T47D (cell line): ENCODE data around the gene CAPN15.
"Not testable (repeated sequence)": the region's sequence is repeated elsewhere in the genome, so short reads cannot be mapped to it uniquely, and the experiment has no call there.

ENCODE experiments used
- DNase-seq, 2 experiments: peaks; one replicate each; pipeline versions ENCODE4 v3.0.0 to v3.0.0-alpha.2; 2011 to 2012; ENCODE audit warnings: low read depth in 1 of 2, low spot score in 1 of 2
- JUND ChIP-seq: IDR thresholded peaks from 2 replicates; pipeline ENCODE4 v1.6.1; 2012; ENCODE audit warnings: low read depth
- in situ Hi-C: cut with HindIII; loops from 2 replicates; pipeline ENCODE4 v1.10.0; 2016; ENCODE audit warnings: low sequenced_read_pairs, low pct_unique_long_range_greater_than_20kb

The CAPN15 gene

DNA sequence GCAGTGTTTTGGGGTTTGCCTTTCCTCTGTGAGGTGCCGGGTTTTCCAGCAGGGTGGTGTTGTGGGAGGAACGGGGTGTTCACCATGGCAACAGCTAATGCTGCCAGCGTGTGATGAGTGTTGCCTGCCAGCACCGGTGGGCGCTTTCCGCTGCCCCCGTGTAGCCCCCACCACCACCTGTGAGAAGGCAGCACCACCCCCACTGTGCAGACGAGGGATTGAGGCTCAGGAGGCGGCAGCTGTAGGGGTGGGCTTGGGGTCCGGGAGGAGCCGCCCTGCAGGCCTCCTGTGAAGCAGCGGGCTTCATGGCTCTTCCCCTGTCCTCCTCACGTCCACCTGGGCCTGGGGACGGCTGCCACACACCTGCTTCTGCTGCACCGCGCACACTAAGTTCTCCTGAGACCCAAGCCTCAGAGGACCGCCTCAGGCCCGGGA is 67.6 kb downstream of the CAPN15 start:
- in situ Hi-C loops = no loop called here
- DNase-seq = no peak
- no peak for TF ChIP-seq JUND

- no peak for DNase-seq
- no peak for TF ChIP-seq JUND
These were observed 68.6 kb downstream of the CAPN15 start for GRCh38 chr16:595942-596735.

GRCh38 chr16:596736-597060 is 69.2 kb downstream of the CAPN15 start:
- TF ChIP-seq JUND = no peak
- DNase-seq = no peak
- in situ Hi-C loops = no loop called here

More at GRCh38 chr16:595942-596735, 68.6 kb downstream of the CAPN15 start:
- in situ Hi-C loops = no loop called here

GRCh38 chr16:597655-598054 is 70.1 kb downstream of the CAPN15 start:
- in situ Hi-C loops, DNase-seq: not testable (repeated sequence)

- in situ Hi-C loops = no loop called here
- no peak for TF ChIP-seq JUND
- no peak for DNase-seq
These were observed 71.6 kb downstream of the CAPN15 start for GRCh38 chr16:598823-599739.

DNA sequence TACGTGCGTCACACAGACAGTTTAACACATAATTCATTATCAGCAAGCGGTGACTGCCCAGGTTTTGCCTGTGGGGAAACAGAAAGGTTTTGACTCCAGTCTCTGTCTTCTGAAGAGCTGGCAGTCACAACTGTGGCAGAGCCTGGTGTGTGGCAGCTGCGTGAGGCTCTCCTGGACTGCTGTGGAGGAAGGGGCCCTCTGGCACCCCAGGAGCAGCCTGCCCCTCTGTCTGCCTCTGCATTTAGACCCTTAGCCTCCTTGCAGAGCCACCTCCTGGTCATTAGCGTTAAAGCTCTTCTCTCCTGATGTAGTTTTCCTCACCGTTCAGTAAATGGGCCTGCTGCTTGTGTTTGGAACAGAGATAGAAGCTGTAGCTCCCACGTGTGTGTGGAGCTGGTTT is 73.3 kb downstream of the CAPN15 start:
- DNase-seq = no peak
- in situ Hi-C loops = no loop called here
- no peak for TF ChIP-seq JUND

GRCh38 chr16:603933-604332 is 76.4 kb downstream of the CAPN15 start:
- in situ Hi-C loops = no loop called here
- no peak for TF ChIP-seq JUND
- no peak for DNase-seq
